Hindlimb muscle (tissue), 1 donor: ENCODE measurements around the gene CALHM1. TPM values are rescaled to one million over a fixed set of nuclear protein-coding genes. Genes with fewer than 3 reads are reported as not detected.
"Not testable (repeated sequence)": the region's sequence is repeated elsewhere in the genome, so short reads cannot be mapped to it uniquely, and the experiment has no call there.

Experiments
- DNase-seq: peaks from one replicate; pipeline ENCODE4 v3.0.0-alpha.2; 2013
- polyA plus RNA-seq: library from polyadenylated mRNA; unstranded; fragments of 120-200 nt; gene quantifications from one replicate; pipeline ENCODE4 v1.2.1, GENCODE V29; 2013; ENCODE audit not compliant: insufficient read length

Gene CALHM1
- polyA plus RNA-seq, 1 donor, result 0.06 TPM

- no peak for DNase-seq
Measured at GRCh38 chr10:103428989-103429643, 29.6 kb downstream of the CALHM1 start.

- DNase-seq, result no peak
Measured at GRCh38 chr10:103427866-103428265, 30.8 kb downstream of the CALHM1 start.

GRCh38 chr10:103423748-103424147, 35.0 kb downstream of the CALHM1 start:
- no peak for DNase-seq

- DNase-seq, result no peak
Measured at GRCh38 chr10:103419101-103419500, 39.6 kb downstream of the CALHM1 start.

GRCh38 chr10:103417601-103418000, 41.1 kb downstream of the CALHM1 start:
- DNase-seq, result no peak

GRCh38 chr10:103417148-103417469, 41.6 kb downstream of the CALHM1 start:
- not testable (repeated sequence) for DNase-seq

- DNase-seq, result peak; percentile 79
Measured at GRCh38 chr10:103416436-103417147, 42.1 kb downstream of the CALHM1 start.

- DNase-seq, result no peak
Measured at GRCh38 chr10:103415581-103415980, 43.1 kb downstream of the CALHM1 start.

GRCh38 chr10:103413564-103413963, 45.1 kb downstream of the CALHM1 start:
- DNase-seq, result no peak

Other genes starting within 250 kb of the CALHM1 start
- gene RPEL1, start 213.0 kb downstream of the CALHM1 start, polyA plus RNA-seq, result not detected
- 0.22 TPM for gene INA, start 181.8 kb downstream of the CALHM1 start, polyA plus RNA-seq
- gene PCGF6, start 107.8 kb downstream of the CALHM1 start, polyA plus RNA-seq, result 7.8 TPM
- 3.9 TPM for gene TAF5, start 90.9 kb downstream of the CALHM1 start, polyA plus RNA-seq
- 211 TPM for gene ATP5MK, start 62.4 kb downstream of the CALHM1 start, polyA plus RNA-seq
- 31.0 TPM for gene PDCD11, start 62.3 kb downstream of the CALHM1 start, polyA plus RNA-seq
- 16.9 TPM for gene CALHM2, start 6.5 kb downstream of the CALHM1 start, polyA plus RNA-seq
- not detected for gene CALHM3, start 20.3 kb upstream of the CALHM1 start, polyA plus RNA-seq
- gene NEURL1, start 34.8 kb upstream of the CALHM1 start, polyA plus RNA-seq, result 40.7 TPM